Inflammatory macrophage (primary cell): ENCODE data around the gene BCDIN3D.
"Not testable (repeated sequence)": the region's sequence is repeated elsewhere in the genome, so short reads cannot be mapped to it uniquely, and the experiment has no call there.

Experiments used
- DNase-seq, 2 donors: peaks; one replicate each; pipeline ENCODE4 v3.0.0-alpha.2; 2020 to 2022

BCDIN3D gene

DNA sequence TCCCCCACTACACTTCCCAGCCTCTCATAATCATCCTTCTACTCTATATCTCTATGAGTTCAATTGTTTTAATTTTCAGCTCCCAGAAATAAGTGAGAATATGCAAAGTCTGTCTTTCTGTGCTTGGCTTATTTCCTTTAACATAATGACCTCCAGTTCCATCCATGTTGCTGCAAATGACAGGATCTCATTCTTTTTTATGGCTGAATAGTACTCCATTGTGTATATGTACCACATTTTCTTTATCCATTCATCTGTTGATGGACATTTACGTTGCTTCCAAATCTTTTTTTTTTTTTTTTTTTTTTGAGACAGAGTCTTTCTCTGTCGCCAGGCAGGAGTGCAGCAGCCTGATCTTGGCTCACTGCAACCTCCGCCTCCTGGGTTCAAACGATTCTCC, 13.0 kb upstream of the BCDIN3D start:
- DNase-seq, result not testable (repeated sequence)

DNA sequence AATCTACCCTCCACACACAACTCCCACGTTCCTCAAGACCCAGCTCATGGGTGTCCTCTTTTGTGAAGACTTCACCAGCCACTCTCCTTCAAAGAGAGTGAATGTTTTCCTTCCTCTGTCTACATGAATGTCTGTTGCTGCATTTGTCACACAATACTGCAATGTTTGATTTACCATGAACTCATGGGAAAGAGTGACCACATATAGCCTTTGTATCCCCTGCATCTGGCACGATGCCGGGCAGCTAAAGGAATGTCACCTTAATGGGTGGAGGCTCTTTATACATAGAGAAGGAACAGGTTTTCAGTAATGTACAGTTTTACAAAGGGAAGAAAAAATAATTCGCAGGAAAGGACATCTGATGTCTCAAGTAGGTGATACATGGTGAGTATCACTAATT, 12.1 kb upstream of the BCDIN3D start:
- no peak for DNase-seq

DNA sequence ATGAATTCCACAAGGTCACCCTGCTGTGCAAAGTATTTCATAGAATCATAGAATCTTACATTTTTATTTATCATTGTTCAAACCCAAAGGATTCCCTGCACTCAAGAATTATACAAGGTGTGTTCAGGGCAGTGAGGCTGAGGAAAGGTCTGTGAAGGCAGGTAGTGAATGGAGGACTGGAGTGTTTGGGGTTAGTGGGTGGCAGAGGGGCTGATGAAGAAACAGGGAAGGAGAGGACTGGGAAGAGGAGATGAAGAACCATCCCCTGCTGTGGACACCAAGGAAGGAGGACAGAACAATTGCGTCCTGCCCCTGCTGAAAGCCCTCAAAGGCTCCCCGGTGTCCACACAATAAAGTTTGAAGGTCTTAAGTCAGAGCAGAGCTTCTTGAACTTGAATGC, 10.8 kb upstream of the BCDIN3D start:
- DNase-seq, result no peak

GRCh38 chr12:49847161-49847560, 4.3 kb upstream of the BCDIN3D start:
- DNase-seq, result no peak

- no peak for DNase-seq
Measured at GRCh38 chr12:49846032-49846431, 3.1 kb upstream of the BCDIN3D start.

- DNase-seq, result no peak
Measured at GRCh38 chr12:49843876-49844437, 1.1 kb upstream of the BCDIN3D start.

- no peak for DNase-seq
Measured at GRCh38 chr12:49843411-49843810, 505 bp upstream of the BCDIN3D start.

DNA sequence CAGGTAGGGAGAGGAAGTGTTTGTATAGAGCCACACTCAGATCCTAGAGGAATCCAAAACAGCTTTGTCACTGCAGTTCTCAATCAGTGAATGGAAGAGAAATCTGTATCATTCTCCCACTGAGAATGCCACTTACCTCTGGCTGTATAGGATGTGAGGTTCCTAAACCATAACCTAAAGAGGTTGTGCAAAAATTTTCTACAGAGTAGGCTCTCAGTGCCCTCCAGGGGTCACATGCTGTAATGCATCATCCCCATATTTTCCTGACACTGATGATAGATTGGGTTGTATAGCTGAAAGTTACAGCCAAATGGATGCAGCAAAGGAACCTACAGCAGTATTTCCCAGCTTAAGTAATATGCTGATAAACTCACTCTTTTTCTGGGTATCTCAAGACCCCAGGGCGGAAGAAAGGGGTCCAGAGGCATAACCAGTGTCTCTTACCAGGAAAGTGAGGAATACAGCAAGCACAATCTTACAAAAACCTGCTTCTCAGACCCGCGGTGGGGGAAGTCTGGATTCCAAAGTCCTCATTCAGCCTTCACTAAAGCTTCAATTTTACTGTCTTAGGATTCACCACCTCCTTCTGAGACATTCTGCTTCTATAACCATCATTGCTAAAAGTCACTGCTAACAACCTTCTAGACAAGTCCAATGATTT, 3.8 kb downstream of the BCDIN3D start:
- peak; percentile 69 to 79 for DNase-seq

- no peak for DNase-seq
Measured at GRCh38 chr12:49832836-49833421, 10.0 kb downstream of the BCDIN3D start.

GRCh38 chr12:49831717-49832116, 11.2 kb downstream of the BCDIN3D start:
- no peak for DNase-seq

DNA sequence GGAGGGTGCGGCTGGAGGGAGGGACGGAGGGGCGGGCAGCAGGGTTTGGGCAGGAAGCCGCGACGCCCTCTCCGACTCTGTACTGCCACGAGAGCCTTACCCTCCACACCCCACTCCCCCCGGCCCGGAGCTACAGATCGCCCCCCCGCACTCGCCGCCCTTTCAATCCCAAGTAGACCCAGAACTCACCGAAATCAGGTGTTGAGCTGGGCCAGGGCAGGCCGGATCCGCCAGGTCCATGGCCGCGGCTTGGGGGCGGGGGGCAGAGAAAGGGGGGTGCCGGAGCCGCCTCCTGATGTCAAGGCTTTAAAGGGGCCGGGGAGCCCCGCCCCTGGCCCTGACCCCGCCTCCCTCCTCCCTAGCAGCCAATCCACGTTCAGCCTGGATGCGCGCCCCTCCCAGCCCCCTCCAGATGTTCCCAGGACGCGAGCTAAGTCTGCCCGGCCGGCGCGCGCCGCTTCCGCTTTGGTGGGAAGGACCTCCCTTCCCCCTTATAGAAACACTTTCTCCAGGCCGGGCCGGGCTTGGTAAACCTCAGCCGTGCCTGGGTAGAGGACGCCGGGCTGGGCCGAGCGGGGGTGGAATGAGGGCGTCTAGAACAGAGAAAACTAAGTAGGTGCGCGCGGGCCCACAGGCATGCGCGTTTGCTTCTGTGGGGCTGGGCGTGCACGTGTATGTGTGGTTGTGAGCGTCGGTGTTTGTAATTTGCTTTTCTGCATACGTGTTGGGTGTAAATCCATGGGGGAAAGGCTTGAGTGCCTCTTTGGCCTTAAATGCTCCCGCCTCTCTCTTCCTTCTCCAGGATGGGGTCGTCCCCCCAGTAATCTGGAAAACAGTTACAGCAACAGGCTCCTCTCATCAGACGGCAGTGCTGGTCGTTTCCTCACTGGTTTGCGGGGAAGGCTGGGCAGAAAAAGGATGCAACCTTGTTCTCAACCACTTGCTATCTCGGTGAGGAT, 14.5 kb downstream of the BCDIN3D start, which contains the start of gene NCKAP5L:
NCKAP5L (minus strand) TSS at position 281 of the 959 bp plus-strand sequence. CDS start 24,369 bp downstream, outside the sequence.
- DNase-seq, result peak; percentile 97 to 98

- DNase-seq, result peak; percentile 41 to 62
Measured at GRCh38 chr12:49827401-49828099, 15.4 kb downstream of the BCDIN3D start.

GRCh38 chr12:49827051-49827400, 15.9 kb downstream of the BCDIN3D start:
- DNase-seq, result peak; percentile 28 to 68

DNA sequence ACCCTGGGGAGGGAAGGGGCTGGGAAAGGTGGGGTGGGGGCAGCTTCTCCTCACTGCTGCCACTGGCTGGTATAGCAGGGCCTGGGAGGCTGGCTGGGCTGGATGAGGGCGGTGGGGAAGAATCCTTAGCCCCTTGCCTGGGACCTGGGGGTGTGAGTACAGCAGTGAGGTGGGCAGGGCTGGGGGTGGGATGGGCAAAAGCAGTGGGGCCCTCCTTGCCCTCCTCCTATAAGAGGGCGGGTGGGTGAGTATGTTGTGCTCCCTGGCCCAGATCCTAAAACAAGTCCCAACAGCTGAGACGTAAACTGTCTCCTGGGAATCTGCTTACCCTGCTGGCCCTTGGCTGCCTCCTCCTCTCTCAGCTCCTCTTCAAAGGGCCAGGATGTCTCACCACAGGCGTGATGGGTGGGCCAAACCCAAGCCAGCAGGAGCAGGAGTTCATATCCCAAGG, 16.9 kb downstream of the BCDIN3D start:
- no peak for DNase-seq

DNA sequence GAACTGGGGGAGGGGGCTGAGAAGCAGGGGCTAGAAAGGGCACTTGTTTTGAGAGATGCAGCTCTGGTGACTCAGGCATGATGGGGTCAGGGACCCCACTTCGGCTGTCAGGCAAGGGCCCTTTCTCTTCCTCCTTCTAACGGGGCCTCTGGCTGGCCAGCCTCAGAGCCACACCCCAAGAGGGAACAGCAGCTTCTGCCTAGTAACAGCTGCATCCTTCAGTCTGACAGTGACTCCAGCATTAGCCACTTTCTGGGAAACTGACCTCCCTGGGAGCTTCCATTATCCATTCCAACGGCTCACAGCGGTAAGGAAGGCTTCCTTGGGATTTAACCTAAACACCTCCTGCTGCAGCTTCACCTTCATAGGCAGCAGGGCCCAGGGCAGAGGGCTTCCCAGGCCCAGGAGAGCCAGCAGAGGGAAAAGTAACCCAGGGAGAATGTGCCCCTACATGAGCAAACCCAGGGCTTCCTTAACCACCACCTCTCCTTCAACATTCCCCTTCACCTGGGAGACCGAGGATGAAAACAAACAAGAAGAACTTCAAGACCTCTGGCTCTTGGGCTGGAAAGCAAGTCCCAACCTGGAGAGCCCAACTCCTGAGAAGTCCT, 17.4 kb downstream of the BCDIN3D start:
- peak; percentile 85 to 86 for DNase-seq

DNA sequence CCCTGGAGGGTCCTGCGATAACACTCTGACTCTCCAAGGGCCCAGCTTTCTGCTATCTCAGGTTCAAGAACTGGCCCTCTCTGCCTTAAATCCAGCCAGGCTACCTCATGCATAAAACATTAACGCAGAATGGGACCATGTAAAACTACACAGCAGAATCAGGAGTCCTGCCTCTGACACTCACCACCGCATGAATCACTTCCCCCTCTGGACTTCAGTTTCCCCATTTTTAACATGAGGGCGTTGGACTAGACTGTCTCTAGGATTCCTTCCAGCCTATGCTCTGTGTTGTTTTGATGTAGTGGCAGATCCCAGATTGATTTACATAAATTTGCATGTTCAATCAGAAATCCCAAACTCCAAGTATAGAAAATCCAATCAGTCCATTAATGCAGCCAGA, 18.0 kb downstream of the BCDIN3D start:
- peak; percentile 92 to 93 for DNase-seq

GRCh38 chr12:49824416-49824815, 18.5 kb downstream of the BCDIN3D start:
- DNase-seq, result no peak

GRCh38 chr12:49823951-49824350, 19.0 kb downstream of the BCDIN3D start:
- DNase-seq, result no peak

DNA sequence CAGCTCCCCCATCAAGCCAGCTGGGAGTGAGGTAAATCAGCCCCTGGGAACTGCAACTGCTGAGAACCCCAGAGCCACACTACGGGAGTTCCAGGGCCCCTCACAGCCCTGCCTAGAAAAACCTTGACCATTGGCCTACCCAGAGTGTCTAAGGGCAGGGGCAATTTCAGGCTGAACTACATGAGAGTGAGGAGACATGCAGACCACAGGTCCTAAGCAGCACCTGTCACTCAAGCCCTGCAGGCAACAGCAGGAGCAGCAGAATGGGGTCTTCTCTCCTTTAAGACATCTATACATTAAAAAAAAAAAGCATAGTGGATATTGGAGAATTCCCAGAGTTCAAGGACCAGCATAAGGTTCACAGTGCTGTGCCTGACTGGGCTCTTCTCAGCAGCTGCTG, 19.6 kb downstream of the BCDIN3D start:
- no peak for DNase-seq

DNA sequence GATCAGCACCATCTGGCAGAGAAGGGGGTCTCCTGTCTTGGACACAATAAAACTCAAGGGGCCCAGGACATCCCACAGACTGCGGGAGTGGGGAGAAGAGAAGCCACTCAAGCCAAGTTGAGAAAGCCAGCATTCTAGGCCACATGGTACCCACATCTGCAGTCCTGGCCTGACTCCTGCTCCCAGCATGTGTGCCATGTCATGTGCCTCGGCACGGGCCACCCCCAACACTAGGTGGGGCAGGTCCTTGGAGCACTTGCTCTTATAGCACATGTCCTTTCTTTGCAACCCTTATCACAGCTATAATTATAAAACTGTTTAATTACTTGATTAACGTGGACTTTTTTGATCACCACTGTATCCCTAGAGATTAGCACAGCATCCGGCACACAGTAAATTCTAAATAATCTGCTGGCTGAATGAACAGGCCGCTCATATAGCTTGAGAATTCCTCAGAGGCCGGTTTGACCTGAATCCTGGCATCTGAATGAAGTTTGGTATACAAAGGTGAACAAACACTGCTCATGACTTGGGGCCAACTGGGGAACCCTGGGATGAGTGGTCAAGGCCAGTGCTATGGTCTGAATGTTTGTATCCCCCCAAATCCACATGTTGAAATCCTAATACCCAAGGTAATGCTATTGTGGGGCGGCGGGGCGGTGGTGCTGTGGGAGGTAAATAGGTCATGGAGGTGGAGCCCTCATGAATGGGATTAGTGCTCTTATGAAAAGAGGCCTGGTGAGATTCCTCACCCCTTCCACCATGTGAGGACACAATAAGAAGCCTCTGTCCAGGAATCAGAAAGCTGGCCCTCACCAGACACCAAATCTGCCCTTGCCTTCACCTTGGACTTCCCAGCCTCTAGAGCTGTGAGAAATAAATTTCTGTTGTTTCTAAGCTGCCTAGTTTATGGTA, 21.3 kb downstream of the BCDIN3D start:
- DNase-seq, result peak in 1 of 2 donors; percentile 22

GRCh38 chr12:49819786-49820185, 23.1 kb downstream of the BCDIN3D start:
- DNase-seq, result no peak
